ENCODE measurements around the gene ARNT2. TPM values are rescaled to one million over a fixed set of nuclear protein-coding genes. Genes with fewer than 3 reads are reported as not detected.
A peak's percentile ranks its signal among the peaks of the same experiment; 100 is the strongest.

The ARNT2 gene
- total RNA-seq, 5 donors from 2014 or later (not counting 1 experiment from before 2014, with no cell fraction given): 0.18 TPM; not detected in 4

GRCh38 chr15:80578871-80579270 is 174.7 kb downstream of the ARNT2 start:
- H3K4me1 Mint-ChIP-seq: no peaks in the 10 kb centered on the region
- 79% methylated on average over 6 of the region's 7 CpGs for WGBS (ENCODE audit: insufficient coverage)
- peaks cover 0 to 32% of the 10 kb centered on the region in 2 experiments for H3K27me3 ChIP-seq (replicated peaks in 1 of 2; ENCODE audit: control insufficient read depth in 2 of 2, extremely low read depth in 1 of 2, insufficient read depth in 2 of 2, low read length in 1 of 2)
- H3K27ac Mint-ChIP-seq: no peak overlapping the region
- H3K27me3 Mint-ChIP-seq: peaks cover 0 to 13% of the 10 kb centered on the region in 2 donors
- H3K4me3 ChIP-seq (ENCODE audit: control insufficient read depth in 1 of 2, extremely low read depth in 1 of 2, low read length in 1 of 2): no peak overlapping the region
- H3K9me3 Mint-ChIP-seq: no peaks in the 10 kb centered on the region
- ChIA-PET POLR2A (no interaction called here), CTCF (no interaction called here)
- H3K36me3 Mint-ChIP-seq: no peaks in the 10 kb centered on the region
- no peak overlapping the region for H3K27ac ChIP-seq (ENCODE audit: low read length)
- no peak for ATAC-seq (replicated peaks in 1 of 4)
- H3K9me3 ChIP-seq: no peaks in the 10 kb centered on the region
- H3K4me1 ChIP-seq (ENCODE audit: control insufficient read depth in 1 of 2, extremely low read depth in 1 of 2, insufficient read depth in 2 of 2, low read length in 2 of 2): no peaks in the 10 kb centered on the region
- DNase-seq: no peak
- H3K36me3 ChIP-seq (ENCODE audit: control insufficient read depth in 2 of 2, extremely low read depth in 1 of 2, insufficient read depth in 1 of 2, low read length in 1 of 2): no peaks in the 10 kb centered on the region
- H3K4me3 Mint-ChIP-seq: no peak overlapping the region

- H3K4me3 Mint-ChIP-seq: no peak overlapping the region
- H3K27me3 Mint-ChIP-seq: peaks cover 0 to 13% of the 10 kb centered on the region in 2 donors
- DNase-seq (peak in 1 of 35 experiments; percentile 0), ATAC-seq (replicated peaks in 1 of 4) (no peak)
- no peak overlapping the region for H3K4me3 ChIP-seq (ENCODE audit: control insufficient read depth in 1 of 2, extremely low read depth in 1 of 2, low read length in 1 of 2)
- WGBS (ENCODE audit: insufficient coverage): 83% methylated on average over 4 of the region's 6 CpGs
- H3K4me1 ChIP-seq (ENCODE audit: control insufficient read depth in 1 of 2, extremely low read depth in 1 of 2, insufficient read depth in 2 of 2, low read length in 2 of 2): no peaks in the 10 kb centered on the region
- no peak overlapping the region for H3K27ac ChIP-seq (ENCODE audit: low read length)
- H3K27ac Mint-ChIP-seq: no peak overlapping the region
- H3K36me3 Mint-ChIP-seq: no peaks in the 10 kb centered on the region
- peaks cover 0 to 29% of the 10 kb centered on the region in 2 experiments for H3K27me3 ChIP-seq (replicated peaks in 1 of 2; ENCODE audit: control insufficient read depth in 2 of 2, extremely low read depth in 1 of 2, insufficient read depth in 2 of 2, low read length in 1 of 2)
- H3K9me3 ChIP-seq: no peaks in the 10 kb centered on the region
- ChIA-PET POLR2A (no interaction called here), CTCF (no interaction called here)
- no peaks in the 10 kb centered on the region for H3K4me1 Mint-ChIP-seq
- no peaks in the 10 kb centered on the region for H3K9me3 Mint-ChIP-seq
- H3K36me3 ChIP-seq (ENCODE audit: control insufficient read depth in 2 of 2, extremely low read depth in 1 of 2, insufficient read depth in 1 of 2, low read length in 1 of 2): no peaks in the 10 kb centered on the region
Observed at GRCh38 chr15:80579611-80580010, 175.4 kb downstream of the ARNT2 start.

- H3K9me3 ChIP-seq: no peaks in the 10 kb centered on the region
- Mint-ChIP-seq H3K27me3 (peaks cover 0 to 13% of the 10 kb centered on the region in 2 donors), H3K4me1 (no peaks in the 10 kb centered on the region), H3K36me3 (no peaks in the 10 kb centered on the region), H3K27ac (no peak overlapping the region), H3K9me3 (no peaks in the 10 kb centered on the region), H3K4me3 (no peak overlapping the region)
- DNase-seq (no peak), ATAC-seq (replicated peaks in 1 of 4) (no peak)
- no peaks in the 10 kb centered on the region for H3K36me3 ChIP-seq (ENCODE audit: control insufficient read depth in 2 of 2, extremely low read depth in 1 of 2, insufficient read depth in 1 of 2, low read length in 1 of 2)
- peaks cover 0 to 31% of the 10 kb centered on the region in 2 experiments for H3K27me3 ChIP-seq (replicated peaks in 1 of 2; ENCODE audit: control insufficient read depth in 2 of 2, extremely low read depth in 1 of 2, insufficient read depth in 2 of 2, low read length in 1 of 2)
- ChIA-PET POLR2A (no interaction called here), CTCF (no interaction called here)
- no peaks in the 10 kb centered on the region for H3K4me1 ChIP-seq (ENCODE audit: control insufficient read depth in 1 of 2, extremely low read depth in 1 of 2, insufficient read depth in 2 of 2, low read length in 2 of 2)
- H3K27ac ChIP-seq (ENCODE audit: low read length): no peak overlapping the region
- H3K4me3 ChIP-seq (ENCODE audit: control insufficient read depth in 1 of 2, extremely low read depth in 1 of 2, low read length in 1 of 2): no peak overlapping the region
- 44% methylated on average over 7 of the region's 9 CpGs for WGBS (ENCODE audit: insufficient coverage)
Observed at GRCh38 chr15:80580106-80580505, 175.9 kb downstream of the ARNT2 start.

- CTCF ChIA-PET: no interaction called here
- 73% methylated on average over 6 of the region's 11 CpGs for WGBS (ENCODE audit: insufficient coverage)
Observed at GRCh38 chr15:80580536-80581260, 176.5 kb downstream of the ARNT2 start.

GRCh38 chr15:80581976-80582375 is 177.8 kb downstream of the ARNT2 start:
- POLR2A ChIA-PET: no interaction called here

More at GRCh38 chr15:80580536-80581260, 176.5 kb downstream of the ARNT2 start:
- Mint-ChIP-seq H3K4me1 (no peaks in the 10 kb centered on the region), H3K9me3 (no peaks in the 10 kb centered on the region), H3K4me3 (no peak overlapping the region), H3K27ac (no peak overlapping the region), H3K36me3 (no peaks in the 10 kb centered on the region), H3K27me3 (peaks cover 0 to 13% of the 10 kb centered on the region in 2 donors)
- POLR2A ChIA-PET: no interaction called here
- no peak overlapping the region for H3K27ac ChIP-seq (ENCODE audit: low read length)
- no peak overlapping the region for H3K4me3 ChIP-seq (ENCODE audit: control insufficient read depth in 1 of 2, extremely low read depth in 1 of 2, low read length in 1 of 2)
- H3K4me1 ChIP-seq (ENCODE audit: control insufficient read depth in 1 of 2, extremely low read depth in 1 of 2, insufficient read depth in 2 of 2, low read length in 2 of 2): no peaks in the 10 kb centered on the region
- H3K9me3 ChIP-seq: no peaks in the 10 kb centered on the region
- DNase-seq (peak in 1 of 35 experiments; percentile 16), ATAC-seq (replicated peaks in 1 of 4) (no peak)
- H3K36me3 ChIP-seq (ENCODE audit: control insufficient read depth in 2 of 2, extremely low read depth in 1 of 2, insufficient read depth in 1 of 2, low read length in 1 of 2): no peaks in the 10 kb centered on the region
- peaks cover 0 to 26% of the 10 kb centered on the region in 2 experiments for H3K27me3 ChIP-seq (replicated peaks in 1 of 2; ENCODE audit: control insufficient read depth in 2 of 2, extremely low read depth in 1 of 2, insufficient read depth in 2 of 2, low read length in 1 of 2)

GRCh38 chr15:80582816-80583423 is 178.7 kb downstream of the ARNT2 start:
- Histone ChIP-seq H3K4me3 (ENCODE audit: control insufficient read depth in 1 of 2, extremely low read depth in 1 of 2, low read length in 1 of 2) (no peak overlapping the region), H3K9me3 (no peaks in the 10 kb centered on the region), H3K4me1 (ENCODE audit: control insufficient read depth in 1 of 2, extremely low read depth in 1 of 2, insufficient read depth in 2 of 2, low read length in 2 of 2) (no peaks in the 10 kb centered on the region), H3K36me3 (ENCODE audit: control insufficient read depth in 2 of 2, extremely low read depth in 1 of 2, insufficient read depth in 1 of 2, low read length in 1 of 2) (no peaks in the 10 kb centered on the region), H3K27me3 (replicated peaks in 1 of 2; ENCODE audit: control insufficient read depth in 2 of 2, extremely low read depth in 1 of 2, insufficient read depth in 2 of 2, low read length in 1 of 2) (peaks cover 0 to 17% of the 10 kb centered on the region in 2 experiments), H3K27ac (ENCODE audit: low read length) (no peak overlapping the region)
- Mint-ChIP-seq H3K27ac (no peak overlapping the region), H3K36me3 (no peaks in the 10 kb centered on the region), H3K9me3 (no peaks in the 10 kb centered on the region), H3K27me3 (peaks cover 0 to 7% of the 10 kb centered on the region in 2 donors), H3K4me1 (no peaks in the 10 kb centered on the region), H3K4me3 (no peak overlapping the region)
- POLR2A ChIA-PET: no interaction called here
- WGBS (ENCODE audit: insufficient coverage): 82% methylated on average over 14 of the region's 15 CpGs
- ATAC-seq (replicated peaks in 1 of 4) (no peak), DNase-seq (peak in 1 of 35 experiments; percentile 8)
- CTCF ChIA-PET: no interaction called here

More at GRCh38 chr15:80581976-80582375, 177.8 kb downstream of the ARNT2 start:
- ATAC-seq (replicated peaks in 1 of 4) (no peak), DNase-seq (peak in 1 of 35 experiments; percentile 17)
- Histone ChIP-seq H3K36me3 (ENCODE audit: control insufficient read depth in 2 of 2, extremely low read depth in 1 of 2, insufficient read depth in 1 of 2, low read length in 1 of 2) (no peaks in the 10 kb centered on the region), H3K4me3 (ENCODE audit: control insufficient read depth in 1 of 2, extremely low read depth in 1 of 2, low read length in 1 of 2) (no peak overlapping the region), H3K27ac (ENCODE audit: low read length) (no peak overlapping the region), H3K27me3 (replicated peaks in 1 of 2; ENCODE audit: control insufficient read depth in 2 of 2, extremely low read depth in 1 of 2, insufficient read depth in 2 of 2, low read length in 1 of 2) (peaks cover 0 to 25% of the 10 kb centered on the region in 2 experiments), H3K9me3 (no peaks in the 10 kb centered on the region), H3K4me1 (ENCODE audit: control insufficient read depth in 1 of 2, extremely low read depth in 1 of 2, insufficient read depth in 2 of 2, low read length in 2 of 2) (no peaks in the 10 kb centered on the region)
- no peak overlapping the region for H3K4me3 Mint-ChIP-seq
- CTCF ChIA-PET: no interaction called here
- H3K36me3 Mint-ChIP-seq: no peaks in the 10 kb centered on the region
- H3K4me1 Mint-ChIP-seq: no peaks in the 10 kb centered on the region
- no peaks in the 10 kb centered on the region for H3K9me3 Mint-ChIP-seq
- no peak overlapping the region for H3K27ac Mint-ChIP-seq
- H3K27me3 Mint-ChIP-seq: peaks cover 0 to 12% of the 10 kb centered on the region in 2 donors
- 87% methylated on average over 6 of the region's 7 CpGs for WGBS (ENCODE audit: insufficient coverage)
